K562 (cell line): ENCODE results near the gene CCDC33. TPM values are rescaled to one million over a fixed set of nuclear protein-coding genes. Genes with fewer than 3 reads are reported as not detected.

Source experiments
- ATAC-seq: fragments of 200-7000 bp; cut with Tn5 transposase; 3 replicates; pipeline ENCODE4 v1.9.1; 2020; ENCODE audit warnings: moderate library complexity
- BruUV-seq: library from RNA; stranded (reverse); fragments of 400-500 nt; replicated peaks from 2 replicates; lab custom pipeline; 2021; lab: Mats Ljungman, UMichigan
- CTCF ChIA-PET: fragments of 300-600 bp; formaldehyde crosslinking; extraction: SDS; loops from one replicate; lab custom pipeline; 2021; ENCODE audit warnings: low intra/inter-chr PET ratio; lab: Yijun Ruan, JAX
- POLR2A ChIA-PET: fragments of 300-600, 350-650 bp; sonication (Branson Sonifier 250); formaldehyde crosslinking; extraction: SDS; loops from one replicate; lab custom pipeline; 2021; ENCODE audit warnings: antibody characterized with exemption, inconsistent platforms; lab: Yijun Ruan, JAX
- DNase-seq, 4 experiments: peaks; one replicate each; pipeline versions ENCODE4 v3.0.0 to v3.0.0-alpha.2; 2011 to 2018; ENCODE audit warnings: low spot score in 3 of 4, mixed read lengths in 3 of 4; ENCODE audit errors: extremely low read depth in 1 of 4
- FAIRE-seq: peaks from 2 replicates; lab custom pipeline; 2011; peaks lifted over from hg19 to GRCh38; lab: Jason Lieb, UNC
- H2AFZ ChIP-seq: 2 replicates; pipeline ENCODE4 v1.6.0; 2011; ENCODE audit warnings: low read depth, low read length, control low read depth, inconsistent platforms
- H3K27ac ChIP-seq: fragments of 200-600 bp; 3 replicates; pipeline ENCODE4 v1.8.0; 2011; ENCODE audit warnings: low read depth, mild to moderate bottlenecking, control low read depth, inconsistent platforms, low read length, moderate library complexity, mixed read lengths; ENCODE audit errors: extremely low read depth
- H3K27me3 ChIP-seq, 2 experiments: fragments of 300-600 bp in 1 of 2; 2 replicates in 1 of 2; 3 replicates in 1 of 2; pipeline versions ENCODE4 v1.6.0 to v1.8.0; 2011; ENCODE audit warnings: inconsistent platforms in 2 of 2, low read length in 2 of 2, mild to moderate bottlenecking in 1 of 2, mixed read lengths in 1 of 2, moderate library complexity in 1 of 2; ENCODE audit not compliant: control insufficient read depth in 2 of 2, insufficient read depth in 2 of 2
- H3K36me3 ChIP-seq: fragments of 300-600 bp; 3 replicates; pipeline ENCODE4 v1.8.0; 2011; ENCODE audit warnings: mild to moderate bottlenecking, low read length, inconsistent platforms; ENCODE audit not compliant: control insufficient read depth, insufficient read depth
- H3K4me1 ChIP-seq, 2 experiments: fragments of 200-600 bp in 1 of 2; replicated peaks in 1 of 2; 2 replicates in 1 of 2; 3 replicates in 1 of 2; pipeline versions ENCODE4 v1.5.1 to v1.8.0; 2011; ENCODE audit warnings: inconsistent platforms in 2 of 2, low read length in 2 of 2, mild to moderate bottlenecking in 1 of 2, mixed read lengths in 1 of 2, moderate library complexity in 1 of 2; ENCODE audit not compliant: control insufficient read depth in 2 of 2, insufficient read depth in 2 of 2
- H3K4me2 ChIP-seq: 2 replicates; pipeline ENCODE4 v1.6.1; 2011; ENCODE audit warnings: low read length, control low read depth, inconsistent platforms, mixed read lengths; ENCODE audit not compliant: insufficient read depth
- H3K4me3 ChIP-seq: fragments of 200-600 bp; sonication (generic), shearing (Covaris generic); 2 replicates; pipeline ENCODE4 v1.5.1; 2016; ENCODE audit warnings: control low read depth, inconsistent platforms
- H3K79me2 ChIP-seq: fragments of 200-600 bp; 3 replicates; pipeline ENCODE4 v1.8.0; 2011; ENCODE audit warnings: low read length, inconsistent platforms; ENCODE audit not compliant: control insufficient read depth, insufficient read depth
- H3K9ac ChIP-seq, 2 experiments: 2 replicates each; pipeline versions ENCODE4 v1.6.0 to v1.6.1; 2011; ENCODE audit warnings: low read depth in 2 of 2, low read length in 2 of 2, control low read depth in 1 of 2, inconsistent platforms in 1 of 2, mild to moderate bottlenecking in 1 of 2, mixed read lengths in 1 of 2; ENCODE audit not compliant: insufficient read depth in 1 of 2
- H3K9me1 ChIP-seq: one replicate; pipeline ENCODE4 v1.6.0; 2011; ENCODE audit warnings: inconsistent platforms, mild to moderate bottlenecking, low read length, moderate library complexity; ENCODE audit not compliant: control insufficient read depth, insufficient read depth
- H3K9me3 ChIP-seq: replicated peaks from 2 replicates; pipeline ENCODE4 v1.5.1; 2011; ENCODE audit warnings: low read depth, low read length, inconsistent platforms; ENCODE audit not compliant: control insufficient read depth, insufficient read depth
- H4K20me1 ChIP-seq: replicated peaks from 2 replicates; pipeline ENCODE4 v1.6.1; 2011; ENCODE audit warnings: low read length, inconsistent platforms, mixed read lengths; ENCODE audit not compliant: control insufficient read depth, insufficient read depth
- ADNP ChIP-seq: fragments of 200-800 bp; sonication (Bioruptor generic); IDR thresholded peaks from 2 replicates; pipeline ENCODE4 v1.6.1; 2016; ENCODE audit warnings: missing genetic modification characterization, missing compliant biosample characterization
- CHD2 ChIP-seq: IDR thresholded peaks from 2 replicates; pipeline ENCODE4 v1.6.1; 2011; ENCODE audit warnings: low read depth, low read length
- CREB3L1 ChIP-seq: fragments of 450-650 bp; IDR thresholded peaks from 2 replicates; pipeline ENCODE4 v1.6.1; 2014; ENCODE audit warnings: low read depth, mild to moderate bottlenecking, moderate library complexity, borderline replicate concordance
- DMBX1 ChIP-seq: fragments of 250-450 bp; sonication (Bioruptor Pico); IDR thresholded peaks from 2 replicates; pipeline ENCODE4 v1.8.0; 2022; ENCODE audit warnings: inconsistent platforms, mild to moderate bottlenecking, moderate library complexity, borderline replicate concordance
- TEAD4 ChIP-seq, 2 experiments: sonication (generic) in 1 of 2; formaldehyde crosslinking in 1 of 2; IDR thresholded peaks; 2 replicates each; pipeline versions ENCODE4 v1.6.1 to v1.8.0; 2012 to 2022; ENCODE audit warnings: borderline replicate concordance in 1 of 2, inconsistent platforms in 1 of 2, low read length in 1 of 2, mild to moderate bottlenecking in 1 of 2, missing genetic modification reagents in 1 of 2
- ZNF79 ChIP-seq: fragments of 250-450 bp; sonication (Bioruptor Pico); IDR thresholded peaks from 2 replicates; pipeline ENCODE4 v1.4.0; 2020; ENCODE audit warnings: low read depth, mild to moderate bottlenecking, moderate library complexity
- WGBS: fragments of 100-300 bp; shearing (Covaris generic); methylation state at CpG from one replicate; pipeline ENCODE4 v1.1.6; 2016; ENCODE audit warnings: low coverage, mixed read lengths; ENCODE audit not compliant: insufficient coverage; ENCODE audit errors: missing lambda C conversion rate; 5-methylcytosine and 5-hydroxymethylcytosine counted together
- in situ Hi-C: fragments of 300-500 bp; cut with MboI; formaldehyde crosslinking; loops from 4 replicates; pipeline ENCODE4 v1.15.0; 2018; ENCODE audit warnings: inconsistent platforms, mixed read lengths
- intact Hi-C: fragments of 100-400 bp; cut with micrococcal nuclease; formaldehyde crosslinking; loops from 2 replicates; pipeline ENCODE4 v1.14.2; 2022
- polyA plus RNA-seq, 8 experiments: library from polyadenylated mRNA; depleted of rRNA in 4 of 8; stranded (reverse) in 5 of 8; unstranded in 3 of 8; fragments of >200 nt; fragmentation: Nextera tagmentation in 2 of 8; fragmentation: Illumina TruSeq in 1 of 8; extraction: Ambion mirVana in 2 of 8; extraction: Trizol in 1 of 8; gene quantifications; 2 replicates each; pipeline versions ENCODE4 v1.2.1 to v1.2.3, GENCODE V29; 2011 to 2014; ENCODE audit warnings: inconsistent platforms in 1 of 8, missing spikeins in 1 of 8
- total RNA-seq, 7 experiments: library from RNA; depleted of rRNA in 6 of 7; stranded (reverse); fragments of >200 nt in 6 of 7; fragmentation: Illumina TruSeq in 2 of 7; extraction: Trizol in 2 of 7; gene quantifications; 2 replicates each; pipeline versions ENCODE4 v1.2.1 to v1.2.3, GENCODE V29; 2011 to 2021; ENCODE audit warnings: low replicate concordance in 1 of 7
- TF ChIP-seq, protein P1 (sequence below), 2 experiments: IDR thresholded peaks; 2 replicates each; pipeline ENCODE4 v1.6.1; 2011; ENCODE audit warnings: borderline replicate concordance in 1 of 2, control low read depth in 1 of 2, low read depth in 1 of 2, low read length in 1 of 2, mild to moderate bottlenecking in 1 of 2, mixed read lengths in 1 of 2, moderate library complexity in 1 of 2; ENCODE audit not compliant: insufficient read depth in 1 of 2, insufficient read length in 1 of 2, poor library complexity in 1 of 2, severe bottlenecking in 1 of 2; ENCODE audit errors: extremely low read depth in 1 of 2
- TF ChIP-seq, protein P2 (sequence below): fragments of 450-650 bp; formaldehyde crosslinking; IDR thresholded peaks from 2 replicates; pipeline ENCODE4 v1.4.0; 2022; ENCODE audit warnings: mild to moderate bottlenecking, moderate library complexity

Gene CCDC33
- total and polyA plus RNA-seq, 9 of the 15 experiments (the other 6 are each of a cell fraction or from before 2014, with no cell fraction given): 0.08 to 1.1 (median 0.15) TPM; not detected in 4

DNA sequence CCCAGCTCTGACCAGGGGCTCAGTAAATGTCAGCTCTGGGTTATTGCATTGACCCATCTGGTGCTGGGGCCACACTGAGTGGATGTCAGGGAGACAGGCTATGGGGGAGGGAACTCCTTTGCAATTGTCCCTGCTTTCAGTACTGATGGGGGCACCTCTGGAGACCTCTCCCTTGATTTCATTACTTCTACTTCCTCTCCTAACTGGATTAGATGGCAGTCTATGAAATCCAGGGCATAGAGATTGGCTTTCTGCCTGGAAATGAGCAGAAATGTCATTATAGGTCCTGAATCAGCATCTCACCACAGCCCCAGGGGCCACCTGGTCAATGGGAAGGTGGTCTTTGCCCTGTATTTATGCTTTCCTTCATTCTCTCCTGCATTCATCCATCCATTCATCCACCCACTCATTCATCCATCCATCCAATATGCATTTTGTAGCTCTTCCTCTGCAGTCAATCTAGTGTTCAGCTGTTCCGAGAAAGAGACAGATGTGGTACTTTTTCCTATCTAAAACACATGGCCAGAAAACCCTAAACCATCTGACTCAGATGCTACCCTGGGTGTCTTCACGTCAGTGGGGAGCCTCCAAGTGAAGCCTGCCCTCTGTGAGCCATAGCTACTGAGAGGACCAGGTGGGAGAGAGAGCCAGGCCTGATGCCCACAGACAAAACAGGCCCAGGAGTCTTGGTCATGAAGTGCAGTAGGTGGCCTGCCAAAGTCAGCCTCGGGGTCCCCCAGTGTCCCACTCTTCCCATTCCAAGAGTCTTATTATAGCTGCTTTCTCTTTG is 57.1 kb downstream of the CCDC33 start:
- TF ChIP-seq TEAD4 (IDR thresholded peaks at IDR 0.05; ENCODE audit: low read length) (no peak), TEAD4 (CRISPR knock-in tag; IDR thresholded peaks at IDR 0.05; ENCODE audit: borderline replicate concordance) (no peak)
- peaks cover 3% of the 10 kb centered on the region for H3K9me1 ChIP-seq
- no peak overlapping the region for H3K4me3 ChIP-seq
- H3K27me3 ChIP-seq: 0 out of 5 replicates have a peak, but pooled peaks cover 0 to 3% of the 10 kb centered on the region in 2 experiments
- no peak overlapping the region for H3K27ac ChIP-seq
- H2AFZ ChIP-seq: no peak overlapping the region
- POLR2A ChIA-PET: no interaction called here
- in situ Hi-C loops (loop anchor here (25.0 kb wide), 1 partner anchor 1656 kb away; no protein-coding TSS in a partner anchor), intact Hi-C loops (loop anchor here (10.0 kb wide), 1 partner anchor 48 kb away; no protein-coding TSS in a partner anchor)
- no peaks in the 10 kb centered on the region for H3K36me3 ChIP-seq
- H3K4me1 ChIP-seq: peaks cover 5 to 13% of the 10 kb centered on the region in 2 experiments; a peak in 4 of 5 replicates
- no peak overlapping the region for H3K4me2 ChIP-seq
- peaks cover 23% of the 10 kb centered on the region for H4K20me1 ChIP-seq
- no peaks in the 10 kb centered on the region for H3K9me3 ChIP-seq
- WGBS: 7% methylated on average over 3 of the region's 3 CpGs
- ATAC-seq: no peak
- CTCF ChIA-PET: interaction anchor here (0.7 kb wide), 1 partner anchor 165 kb away, joined by 3 read pairs; no protein-coding TSS in a partner anchor
- DNase-seq: no peak
- H3K9ac ChIP-seq: no peak overlapping the region
- no peaks in the 10 kb centered on the region for H3K79me2 ChIP-seq
- BruUV-seq: no TSS peak
- FAIRE-seq: no peak

GRCh38 chr15:74294010-74294409 is 57.9 kb downstream of the CCDC33 start:
- 0% methylated on average over 1 of the region's 1 CpG for WGBS
- POLR2A ChIA-PET: no interaction called here
- TF ChIP-seq, protein P1, sequence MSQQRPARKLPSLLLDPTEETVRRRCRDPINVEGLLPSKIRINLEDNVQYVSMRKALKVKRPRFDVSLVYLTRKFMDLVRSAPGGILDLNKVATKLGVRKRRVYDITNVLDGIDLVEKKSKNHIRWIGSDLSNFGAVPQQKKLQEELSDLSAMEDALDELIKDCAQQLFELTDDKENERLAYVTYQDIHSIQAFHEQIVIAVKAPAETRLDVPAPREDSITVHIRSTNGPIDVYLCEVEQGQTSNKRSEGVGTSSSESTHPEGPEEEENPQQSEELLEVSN (IDR thresholded peaks at IDR 0.05; ENCODE audit: borderline replicate concordance in 1 of 2, extremely low read depth in 1 of 2, insufficient read depth in 1 of 2, insufficient read length in 1 of 2, low read depth in 1 of 2, low read length in 1 of 2, poor library complexity in 1 of 2, severe bottlenecking in 1 of 2): no peak
- TF ChIP-seq, protein P2, sequence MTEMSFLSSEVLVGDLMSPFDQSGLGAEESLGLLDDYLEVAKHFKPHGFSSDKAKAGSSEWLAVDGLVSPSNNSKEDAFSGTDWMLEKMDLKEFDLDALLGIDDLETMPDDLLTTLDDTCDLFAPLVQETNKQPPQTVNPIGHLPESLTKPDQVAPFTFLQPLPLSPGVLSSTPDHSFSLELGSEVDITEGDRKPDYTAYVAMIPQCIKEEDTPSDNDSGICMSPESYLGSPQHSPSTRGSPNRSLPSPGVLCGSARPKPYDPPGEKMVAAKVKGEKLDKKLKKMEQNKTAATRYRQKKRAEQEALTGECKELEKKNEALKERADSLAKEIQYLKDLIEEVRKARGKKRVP: no peak
- no peak for TF ChIP-seq DMBX1
- TF ChIP-seq ADNP (tag): no peak
- no peak for TF ChIP-seq CHD2
- no peak for TF ChIP-seq ZNF79
- no peak for TF ChIP-seq CREB3L1

More at GRCh38 chr15:74294010-74294409, 57.9 kb downstream of the CCDC33 start:
- Histone ChIP-seq H3K79me2 (no peaks in the 10 kb centered on the region), H3K4me2 (no peak overlapping the region), H3K27me3 (peaks cover under 1 to 6% of the 10 kb centered on the region in 2 experiments; a peak in 2 of 5 replicates), H3K9me1 (peaks cover 3% of the 10 kb centered on the region), H3K9me3 (no peaks in the 10 kb centered on the region), H3K4me1 (peaks cover 5 to 13% of the 10 kb centered on the region in 2 experiments; a peak in 4 of 5 replicates), H3K36me3 (no peaks in the 10 kb centered on the region), H2AFZ (no peak overlapping the region), H3K27ac (no peak overlapping the region), H3K4me3 (no peak overlapping the region), H3K9ac (no peak overlapping the region), H4K20me1 (peaks cover 18% of the 10 kb centered on the region)
- intact Hi-C loops: loop anchor here (10.0 kb wide), 1 partner anchor 49 kb away; no protein-coding TSS in a partner anchor
- CTCF ChIA-PET: no interaction called here
- no peak for DNase-seq
- FAIRE-seq: no peak
- in situ Hi-C loops: loop anchor here (25.0 kb wide), 1 partner anchor 1657 kb away; no protein-coding TSS in a partner anchor
- ATAC-seq: no peak
- no TSS peak for BruUV-seq
